ENCODE results near the gene CCDC81.
"Not testable (repeated sequence)": the region's sequence is repeated elsewhere in the genome, so short reads cannot be mapped to it uniquely, and the experiment has no call there.

The CCDC81 gene

GRCh38 chr11:86388198-86388597, 13.5 kb downstream of the CCDC81 start:
- DNase-seq (ENCODE audit: low spot score): no peak

DNA sequence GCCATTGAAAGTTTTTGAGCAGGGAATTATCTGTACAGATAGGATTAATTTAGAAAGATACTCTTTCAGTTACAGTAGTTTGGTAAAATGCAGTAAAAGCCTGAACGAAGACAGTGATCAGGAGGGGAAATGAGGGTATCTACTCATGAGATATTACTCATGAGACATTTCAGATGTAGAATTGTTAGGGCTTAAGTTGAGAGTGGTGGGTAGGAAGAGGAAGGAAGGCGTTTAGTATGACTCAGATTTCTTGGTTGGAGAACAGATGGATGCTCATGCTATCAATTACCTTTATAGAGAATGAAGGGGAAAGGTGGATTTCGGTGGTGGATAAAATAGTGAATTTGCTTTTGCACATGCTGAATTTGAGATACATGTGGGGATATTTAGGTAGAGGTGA, 15.8 kb downstream of the CCDC81 start:
- DNase-seq (ENCODE audit: low spot score): no peak

- no peak for DNase-seq (ENCODE audit: low spot score)
Measured at GRCh38 chr11:86395061-86395551, 20.4 kb downstream of the CCDC81 start.

- DNase-seq (ENCODE audit: low spot score): no peak
Measured at GRCh38 chr11:86396396-86396795, 21.7 kb downstream of the CCDC81 start.

DNA sequence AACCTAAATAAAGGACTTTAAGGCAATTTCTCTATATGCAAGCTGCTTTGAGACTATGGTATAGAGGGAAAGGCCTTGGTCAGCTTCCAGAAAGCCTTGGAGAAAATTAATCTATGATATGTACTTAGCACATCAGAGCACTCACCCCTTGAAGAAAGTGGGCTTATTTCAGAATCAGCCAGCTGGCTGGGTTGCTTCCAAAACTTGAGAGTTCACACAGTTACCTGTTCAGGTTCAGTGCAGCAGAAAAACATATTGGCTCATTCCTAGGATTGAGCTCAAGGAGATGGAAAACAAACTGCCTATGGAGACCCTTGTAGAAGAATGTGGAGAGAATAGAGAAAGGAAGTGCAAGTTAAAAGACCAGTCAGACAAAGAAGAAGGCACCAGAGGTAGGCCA, 22.7 kb downstream of the CCDC81 start:
- no peak for DNase-seq (ENCODE audit: low spot score)

- no peak for DNase-seq (ENCODE audit: low spot score)
Measured at GRCh38 chr11:86398106-86398505, 23.4 kb downstream of the CCDC81 start.

GRCh38 chr11:86403458-86403857, 28.8 kb downstream of the CCDC81 start:
- no peak for DNase-seq (ENCODE audit: low spot score)

- no peak for DNase-seq (ENCODE audit: low spot score)
Measured at GRCh38 chr11:86408845-86409244, 34.2 kb downstream of the CCDC81 start.

DNA sequence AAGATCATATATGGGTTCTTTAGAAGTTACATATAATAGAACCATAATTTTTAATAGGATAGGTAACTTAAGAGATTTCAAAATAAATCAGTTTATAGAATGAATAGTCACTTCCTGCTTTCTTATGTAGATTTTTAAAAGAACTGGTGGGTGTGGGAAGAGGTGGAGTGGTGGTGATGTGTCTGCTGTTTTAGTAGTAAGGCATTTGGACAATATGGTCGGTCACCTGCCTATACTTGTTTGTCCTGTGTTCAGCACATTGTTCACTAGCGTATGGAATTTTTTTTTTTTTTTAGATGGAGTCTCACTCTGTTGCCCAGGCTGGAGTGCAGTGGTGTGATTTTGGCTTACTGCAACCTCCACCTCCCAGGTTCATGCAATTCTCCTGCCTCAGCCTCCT, 39.3 kb downstream of the CCDC81 start:
- DNase-seq (ENCODE audit: low spot score): no peak

- no peak for DNase-seq (ENCODE audit: low spot score)
Measured at GRCh38 chr11:86415026-86415425, 40.3 kb downstream of the CCDC81 start.

- DNase-seq (ENCODE audit: low spot score): no peak
Measured at GRCh38 chr11:86416494-86416893, 41.8 kb downstream of the CCDC81 start.

DNA sequence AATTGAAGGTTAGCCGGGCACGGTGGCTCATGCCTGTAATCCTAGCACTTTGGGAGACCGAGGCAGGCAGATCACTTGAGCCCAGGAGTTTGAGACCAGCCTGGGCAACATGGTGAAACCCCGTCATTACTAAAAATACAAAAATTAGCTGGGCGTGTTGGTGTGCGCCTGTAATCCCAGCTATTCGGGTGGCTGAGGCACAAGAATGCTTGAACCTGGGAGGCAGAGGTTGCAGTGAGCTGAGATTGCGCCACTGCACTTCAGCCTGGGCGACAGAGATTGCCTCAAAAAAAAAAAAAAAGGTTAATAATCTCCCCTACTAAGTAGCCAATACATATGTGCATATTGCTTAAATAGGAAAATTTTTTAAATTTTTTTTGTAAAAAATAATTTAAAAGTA, 42.3 kb downstream of the CCDC81 start:
- not testable (repeated sequence) for DNase-seq (ENCODE audit: low spot score)

DNA sequence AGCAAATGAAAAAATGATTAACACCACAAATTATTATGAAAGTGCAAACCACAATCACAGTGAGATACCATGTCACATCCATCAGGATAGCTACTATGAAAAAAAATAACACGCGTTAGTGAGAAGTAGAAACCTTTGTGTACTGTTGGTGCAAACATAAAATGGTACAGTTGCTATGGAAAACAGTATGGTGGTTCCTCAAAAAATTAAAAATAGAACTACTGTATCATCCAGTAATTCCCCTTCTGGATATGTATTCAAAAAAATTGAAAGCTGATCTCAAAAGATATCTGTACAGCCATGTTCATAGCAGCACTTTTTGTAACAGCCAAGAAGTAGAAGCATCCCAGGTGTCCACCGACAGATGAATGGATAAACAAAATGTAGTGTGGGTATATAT, 43.4 kb downstream of the CCDC81 start:
- no peak for DNase-seq (ENCODE audit: low spot score)

GRCh38 chr11:86418513-86418912, 43.8 kb downstream of the CCDC81 start:
- no peak for DNase-seq (ENCODE audit: low spot score)

DNA sequence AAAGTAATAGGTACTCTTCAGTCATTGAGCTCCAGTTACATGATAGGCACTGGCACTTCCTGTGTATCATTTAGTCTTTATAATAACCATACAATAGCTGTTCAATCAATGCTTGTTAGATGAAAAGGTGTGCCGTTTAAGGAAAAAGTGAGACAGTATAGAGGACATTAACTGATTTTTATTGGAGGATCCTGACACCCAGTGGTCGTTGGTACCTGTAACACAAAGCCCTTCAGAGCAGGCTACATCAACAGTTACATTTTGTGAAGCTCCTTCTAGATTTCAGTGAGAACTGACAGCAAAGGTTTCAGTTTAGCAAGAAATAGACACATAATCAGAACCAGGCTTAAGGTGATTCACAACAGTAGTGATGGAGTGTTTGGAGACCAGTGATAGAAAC, 44.2 kb downstream of the CCDC81 start:
- no peak for DNase-seq (ENCODE audit: low spot score)

DNA sequence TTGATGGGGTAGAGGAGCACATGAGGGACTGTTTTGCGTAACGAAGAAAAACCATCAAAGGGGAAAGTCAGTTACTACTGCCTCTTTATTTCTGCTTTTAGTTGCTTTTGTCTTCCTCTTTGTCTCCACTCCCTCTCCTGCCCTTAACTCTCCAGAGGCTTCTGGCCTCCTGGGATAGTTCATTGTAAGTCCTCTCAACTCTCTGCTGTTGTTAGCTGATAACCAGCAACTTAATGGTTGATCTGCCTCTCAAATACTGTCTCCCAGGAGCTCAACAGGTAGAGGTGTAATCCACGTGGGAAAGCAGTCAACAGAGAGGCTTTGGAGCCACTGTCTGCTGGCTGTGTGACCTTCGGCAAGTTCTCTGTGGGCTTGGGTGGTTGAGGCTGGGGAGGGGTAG, 47.3 kb downstream of the CCDC81 start:
- no peak for DNase-seq (ENCODE audit: low spot score)

GRCh38 chr11:86422371-86422770, 47.7 kb downstream of the CCDC81 start:
- no peak for DNase-seq (ENCODE audit: low spot score)

DNA sequence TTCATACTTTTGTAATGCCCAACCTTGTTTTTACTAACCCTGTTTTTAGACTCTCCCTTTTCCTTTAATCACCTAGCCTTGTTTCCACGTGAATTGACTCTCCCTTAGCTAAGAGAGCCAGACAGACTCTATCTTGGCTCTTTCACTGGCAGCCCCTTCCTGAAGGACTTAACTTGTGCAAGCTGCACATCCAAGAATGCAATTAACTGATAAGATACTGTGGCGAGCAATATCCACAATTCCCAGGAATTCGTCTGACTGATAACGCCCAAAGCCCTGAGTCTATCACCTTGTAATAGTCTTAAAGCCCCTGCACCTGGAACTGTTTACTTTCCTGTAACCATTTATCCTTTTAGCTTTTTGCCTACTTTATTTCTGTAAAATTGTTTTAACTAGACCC, 48.8 kb downstream of the CCDC81 start:
- DNase-seq (ENCODE audit: low spot score): not testable (repeated sequence)

DNA sequence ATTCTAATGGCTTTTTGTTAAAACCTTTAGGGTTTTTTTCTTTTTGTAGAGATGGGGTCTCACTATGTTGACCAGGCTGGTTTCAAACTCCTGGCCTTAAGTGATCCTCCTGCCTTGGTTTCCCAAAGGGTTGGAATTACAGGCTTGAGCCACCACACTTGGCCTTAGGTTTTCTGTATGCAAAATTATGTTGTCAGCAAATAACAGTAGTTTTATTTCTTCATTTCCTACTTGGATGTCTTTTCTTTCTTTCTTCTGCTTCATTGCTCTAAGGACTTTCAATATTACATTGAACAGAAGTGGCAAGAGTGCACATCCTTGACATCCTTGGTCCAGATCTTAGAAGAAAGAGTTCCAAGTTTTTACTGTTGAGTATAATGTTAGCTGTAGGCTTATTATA, 52.8 kb downstream of the CCDC81 start:
- no peak for DNase-seq (ENCODE audit: low spot score)

- no peak for DNase-seq (ENCODE audit: low spot score)
Measured at GRCh38 chr11:86431258-86431657, 56.6 kb downstream of the CCDC81 start.

GRCh38 chr11:86433361-86434095, 58.8 kb downstream of the CCDC81 start:
- not testable (repeated sequence) for DNase-seq (ENCODE audit: low spot score)

DNA sequence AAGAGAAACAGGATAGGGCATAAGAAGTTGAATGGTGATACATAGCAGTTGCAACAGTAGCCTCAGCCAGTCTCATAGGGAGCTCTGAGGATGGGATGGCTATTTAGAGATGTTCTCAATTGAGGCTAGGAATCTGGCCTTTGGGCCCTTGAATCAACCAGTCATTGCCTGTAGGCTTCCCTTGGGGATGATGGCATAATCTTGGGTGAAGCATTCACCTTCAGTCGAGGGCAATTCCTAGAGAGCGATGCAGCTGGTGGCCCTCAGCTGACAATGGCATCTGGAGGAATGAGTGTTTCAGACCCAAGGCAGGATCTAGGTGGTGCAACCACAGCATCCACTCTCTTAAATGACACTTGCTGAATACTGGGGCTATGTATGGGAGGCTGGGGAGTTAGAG, 61.0 kb downstream of the CCDC81 start:
- no peak for DNase-seq (ENCODE audit: low spot score)

- DNase-seq (ENCODE audit: low spot score): no peak
Measured at GRCh38 chr11:86438685-86439084, 64.0 kb downstream of the CCDC81 start.

DNA sequence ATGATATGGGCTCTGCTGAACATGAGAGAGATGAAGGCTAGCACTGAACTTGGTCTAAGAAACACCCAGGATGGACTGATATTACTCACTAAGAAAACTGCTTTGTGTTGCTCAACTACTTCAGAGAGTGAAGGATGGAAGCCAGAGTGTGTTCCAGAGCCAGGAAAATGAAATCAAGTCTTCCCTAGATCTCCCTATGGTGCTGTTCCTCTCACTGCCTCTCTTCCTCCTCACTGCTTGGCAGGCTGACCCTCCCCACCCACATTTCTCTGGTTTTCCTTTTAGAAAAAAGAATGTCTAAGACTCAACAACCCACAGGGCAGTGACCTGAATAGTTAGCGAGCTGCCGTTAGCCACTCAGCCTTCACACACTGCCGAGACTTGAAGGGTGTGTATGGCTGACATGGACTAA, 65.6 kb downstream of the CCDC81 start:
- no peak for DNase-seq (ENCODE audit: low spot score)

All from HuH-7 (cell line).